IPS-18a (cell line): Measurements from ENCODE around the gene DLGAP1.

ENCODE experiments used
- H3K27ac ChIP-seq: one replicate; pipeline ENCODE4 v1.5.1; 2013; ENCODE audit warnings: low read length
- H3K27me3 ChIP-seq: one replicate; pipeline ENCODE4 v1.6.1; 2013; ENCODE audit warnings: mild to moderate bottlenecking, low read length; ENCODE audit not compliant: control insufficient read depth, insufficient read depth
- H3K36me3 ChIP-seq: one replicate; pipeline ENCODE4 v1.6.1; 2013; ENCODE audit warnings: low read depth, low read length; ENCODE audit not compliant: control insufficient read depth
- H3K4me1 ChIP-seq: one replicate; pipeline ENCODE4 v1.6.1; 2013; ENCODE audit warnings: low read depth, low read length; ENCODE audit not compliant: control insufficient read depth
- H3K4me3 ChIP-seq: one replicate; pipeline ENCODE4 v1.5.1; 2013; ENCODE audit warnings: low read length
- H3K9ac ChIP-seq: one replicate; pipeline ENCODE4 v1.6.1; 2013; ENCODE audit warnings: mild to moderate bottlenecking, low read length, moderate library complexity
- H3K9me3 ChIP-seq: one replicate; pipeline ENCODE4 v1.6.1; 2013; ENCODE audit warnings: low read depth, low read length; ENCODE audit not compliant: control insufficient read depth

Gene DLGAP1

GRCh38 chr18:3450799-3451182, 1004.3 kb downstream of the DLGAP1 start:
- Histone ChIP-seq H3K9ac (peak overlapping the region; percentile 92), H3K27ac (peak overlapping the region; percentile 72), H3K27me3 (no peaks in the 10 kb centered on the region), H3K4me1 (peaks cover 33% of the 10 kb centered on the region), H3K9me3 (no peaks in the 10 kb centered on the region), H3K36me3 (peaks cover under 1% of the 10 kb centered on the region), H3K4me3 (peak overlapping the region; percentile 86)

GRCh38 chr18:3450012-3450798, 1004.9 kb downstream of the DLGAP1 start, which contains the start of gene TGIF1:
TGIF1 (plus strand) TSS chr18:3450172; CDS start chr18:3450490, 318 bp downstream.
- H3K27ac ChIP-seq = peak within 1 kb of the TSS; percentile 72
- H3K36me3 ChIP-seq = no peaks in the 10 kb centered on the region
- no peaks in the 10 kb centered on the region for H3K9me3 ChIP-seq
- H3K9ac ChIP-seq = peak within 1 kb of the TSS; percentile 96
- no peaks in the 10 kb centered on the region for H3K27me3 ChIP-seq
- peaks cover 29% of the 10 kb centered on the region for H3K4me1 ChIP-seq
- H3K4me3 ChIP-seq = peak within 1 kb of the TSS; percentile 86

GRCh38 chr18:3449512-3450011, 1005.5 kb downstream of the DLGAP1 start:
- H3K27me3 ChIP-seq = no peaks in the 10 kb centered on the region
- H3K27ac ChIP-seq = no peak overlapping the region
- no peaks in the 10 kb centered on the region for H3K9me3 ChIP-seq
- peak overlapping the region; percentile 44 for H3K9ac ChIP-seq
- H3K4me3 ChIP-seq = peak overlapping the region; percentile 86
- no peaks in the 10 kb centered on the region for H3K36me3 ChIP-seq
- peaks cover 28% of the 10 kb centered on the region for H3K4me1 ChIP-seq

- no peak overlapping the region for H3K27ac ChIP-seq
- H3K27me3 ChIP-seq = no peaks in the 10 kb centered on the region
- no peaks in the 10 kb centered on the region for H3K9me3 ChIP-seq
- H3K4me3 ChIP-seq = peak overlapping the region; percentile 72
- peak overlapping the region; percentile 96 for H3K9ac ChIP-seq
- H3K4me1 ChIP-seq = peaks cover 25% of the 10 kb centered on the region
- no peaks in the 10 kb centered on the region for H3K36me3 ChIP-seq
Measured at GRCh38 chr18:3448838-3449511, 1006.1 kb downstream of the DLGAP1 start.

- Histone ChIP-seq H3K9ac (peak overlapping the region; percentile 96), H3K4me1 (peaks cover 25% of the 10 kb centered on the region), H3K36me3 (no peaks in the 10 kb centered on the region), H3K27ac (peak overlapping the region; percentile 98), H3K9me3 (no peaks in the 10 kb centered on the region), H3K4me3 (peak overlapping the region; percentile 72), H3K27me3 (no peaks in the 10 kb centered on the region)
Measured at GRCh38 chr18:3447895-3448837, 1006.9 kb downstream of the DLGAP1 start.

GRCh38 chr18:3447068-3447894, 1007.8 kb downstream of the DLGAP1 start:
- Histone ChIP-seq H3K9ac (peak overlapping the region; percentile 96), H3K4me1 (peaks cover 29% of the 10 kb centered on the region), H3K27me3 (no peaks in the 10 kb centered on the region), H3K4me3 (peak overlapping the region; percentile 72), H3K36me3 (no peaks in the 10 kb centered on the region), H3K9me3 (no peaks in the 10 kb centered on the region), H3K27ac (peak overlapping the region; percentile 98)
